Measurements from ENCODE around the gene FBXW7. TPM values are rescaled to one million over a fixed set of nuclear protein-coding genes. Genes with fewer than 3 reads are reported as not detected.

FBXW7 gene
- total and polyA plus RNA-seq, 4 donors: 7.6 to 82.1 (median 20.6) TPM

GRCh38 chr4:152499344-152499743 is 36.5 kb downstream of the FBXW7 start:
- TF ChIP-seq CTCF (IDR thresholded peaks at IDR 0.05; ENCODE audit: control extremely low read depth, extremely low read depth): no peak
- ATAC-seq (ENCODE audit: insufficient read depth, low FRiP score): no peak
- 63 to 71% methylated on average over 2 of the region's 2 CpGs for WGBS, 2 donors
- Histone ChIP-seq H3K27ac (ENCODE audit: low read depth in 1 of 2, low read length in 1 of 2) (no peak overlapping the region), H3K4me1 (ENCODE audit: control insufficient read depth in 5 of 5, insufficient read depth in 5 of 5, low read length in 5 of 5) (peaks cover 0 to 11% (median 2%) of the 10 kb centered on the region in 5 donors), H3K4me3 (no peak overlapping the region), H3K9me3 (ENCODE audit: control insufficient read depth in 4 of 4, insufficient read depth in 3 of 4, low read length in 3 of 4) (no peaks in the 10 kb centered on the region), H3K9ac (ENCODE audit: insufficient read depth in 1 of 2, low read length in 2 of 2) (no peak overlapping the region), H3K27me3 (ENCODE audit: control insufficient read depth in 3 of 3, insufficient read depth in 3 of 3, low read length in 2 of 3) (no peaks in the 10 kb centered on the region), H3K36me3 (ENCODE audit: control insufficient read depth in 4 of 4, insufficient read depth in 4 of 4, low read length in 4 of 4) (no peaks in the 10 kb centered on the region)
- DNase-seq: no peak

- H3K9me3 ChIP-seq (ENCODE audit: control insufficient read depth in 4 of 4, insufficient read depth in 3 of 4, low read length in 3 of 4): no peaks in the 10 kb centered on the region
- ATAC-seq (ENCODE audit: insufficient read depth, low FRiP score) (no peak), DNase-seq (no peak)
- no peak overlapping the region for H3K4me3 ChIP-seq
- H3K27me3 ChIP-seq (ENCODE audit: control insufficient read depth in 3 of 3, insufficient read depth in 3 of 3, low read length in 2 of 3): no peaks in the 10 kb centered on the region
- H3K4me1 ChIP-seq (ENCODE audit: control insufficient read depth in 5 of 5, insufficient read depth in 5 of 5, low read length in 5 of 5): peaks cover 0 to 4% (median 0%) of the 10 kb centered on the region in 5 donors
- no peak overlapping the region for H3K9ac ChIP-seq (ENCODE audit: insufficient read depth in 1 of 2, low read length in 2 of 2)
- no peak for TF ChIP-seq CTCF (IDR thresholded peaks at IDR 0.05; ENCODE audit: control extremely low read depth, extremely low read depth)
- no peak overlapping the region for H3K27ac ChIP-seq (ENCODE audit: low read depth in 1 of 2, low read length in 1 of 2)
- WGBS, 2 donors: 98 to 99% methylated on average over 3 of the region's 3 CpGs
- H3K36me3 ChIP-seq (ENCODE audit: control insufficient read depth in 4 of 4, insufficient read depth in 4 of 4, low read length in 4 of 4): no peaks in the 10 kb centered on the region
These were observed 41.9 kb downstream of the FBXW7 start for GRCh38 chr4:152494020-152494419.

GRCh38 chr4:152488246-152488645 is 47.6 kb downstream of the FBXW7 start:
- no peaks in the 10 kb centered on the region for H3K9me3 ChIP-seq (ENCODE audit: control insufficient read depth in 4 of 4, insufficient read depth in 3 of 4, low read length in 3 of 4)
- no peak overlapping the region for H3K9ac ChIP-seq (ENCODE audit: insufficient read depth in 1 of 2, low read length in 2 of 2)
- no peak for TF ChIP-seq CTCF (IDR thresholded peaks at IDR 0.05; ENCODE audit: control extremely low read depth, extremely low read depth)
- H3K4me1 ChIP-seq (ENCODE audit: control insufficient read depth in 5 of 5, insufficient read depth in 5 of 5, low read length in 5 of 5): peaks cover 0 to 7% (median 3%) of the 10 kb centered on the region in 5 donors
- no peak overlapping the region for H3K27ac ChIP-seq (ENCODE audit: low read depth in 1 of 2, low read length in 1 of 2)
- ATAC-seq (ENCODE audit: insufficient read depth, low FRiP score) (no peak), DNase-seq (no peak)
- WGBS, 2 donors: 80 to 92% methylated on average over 4 of the region's 4 CpGs
- no peaks in the 10 kb centered on the region for H3K27me3 ChIP-seq (ENCODE audit: control insufficient read depth in 3 of 3, insufficient read depth in 3 of 3, low read length in 2 of 3)
- H3K36me3 ChIP-seq (ENCODE audit: control insufficient read depth in 4 of 4, insufficient read depth in 4 of 4, low read length in 4 of 4): no peaks in the 10 kb centered on the region
- H3K4me3 ChIP-seq: no peak overlapping the region

All from lung (tissue), 12 donors.